WTC11 (cell line): ENCODE measurements around the gene UNC119B. TPM values are rescaled to one million over a fixed set of nuclear protein-coding genes. Genes with fewer than 3 reads are reported as not detected.

ENCODE experiments used
- ATAC-seq: fragments of 200-7000 bp; cut with Tn5 transposase; 2 replicates; pipeline ENCODE4 v1.10.0; 2021; ENCODE audit warnings: mild to moderate bottlenecking, moderate library complexity
- CTCF ChIA-PET: fragments of 300-600 bp; sonication (Branson Sonifier 250); formaldehyde crosslinking; loops from one replicate; lab custom pipeline; 2021; ENCODE audit warnings: antibody characterized with exemption; lab: Charles Lee
- POLR2A ChIA-PET: fragments of 350-600 bp; sonication (Branson Sonifier 250); formaldehyde crosslinking; loops from one replicate; lab custom pipeline; 2021; ENCODE audit warnings: antibody characterized with exemption; lab: Charles Lee
- DNase-seq: peaks from one replicate; pipeline ENCODE4 v3.0.0; 2021; ENCODE audit warnings: low spot score
- H3K27ac Mint-ChIP-seq: 2 replicates; pipeline ENCODE4 v1.8.0; 2021; ENCODE audit warnings: mixed read lengths
- H3K27me3 Mint-ChIP-seq: 2 replicates; pipeline ENCODE4 v1.8.0; 2021; ENCODE audit warnings: low read depth, mild to moderate bottlenecking, moderate library complexity, mixed read lengths
- H3K36me3 Mint-ChIP-seq: 2 replicates; pipeline ENCODE4 v1.8.0; 2021; ENCODE audit warnings: mixed read lengths
- H3K4me1 Mint-ChIP-seq: 2 replicates; pipeline ENCODE4 v1.8.0; 2022; ENCODE audit warnings: mixed read lengths
- H3K4me3 Mint-ChIP-seq: 2 replicates; pipeline ENCODE4 v1.8.0; 2021; ENCODE audit warnings: mild to moderate bottlenecking, moderate library complexity, mixed read lengths
- H3K9me3 Mint-ChIP-seq: 2 replicates; pipeline ENCODE4 v1.8.0; 2021; ENCODE audit warnings: mixed read lengths
- AFF4 ChIP-seq: sonication (generic); formaldehyde crosslinking; IDR thresholded peaks from 2 replicates; pipeline ENCODE4 v1.8.1; 2023; ENCODE audit warnings: mild to moderate bottlenecking, missing genetic modification reagents, borderline replicate concordance
- CBFB ChIP-seq: sonication (generic); formaldehyde crosslinking; IDR thresholded peaks from 2 replicates; pipeline ENCODE4 v1.8.1; 2022; ENCODE audit warnings: mild to moderate bottlenecking, low read depth, missing genetic modification reagents
- CREB1 ChIP-seq: sonication (generic); formaldehyde crosslinking; IDR thresholded peaks from 2 replicates; pipeline ENCODE4 v1.8.0; 2023; ENCODE audit warnings: mild to moderate bottlenecking, missing genetic modification reagents
- FOXJ3 ChIP-seq: sonication (generic); formaldehyde crosslinking; IDR thresholded peaks from 2 replicates; pipeline ENCODE4 v1.9.0; 2021; ENCODE audit warnings: missing genetic modification reagents, mild to moderate bottlenecking, borderline replicate concordance
- GABPB1 ChIP-seq: sonication (generic); formaldehyde crosslinking; IDR thresholded peaks from 2 replicates; pipeline ENCODE4 v1.8.1; 2023; ENCODE audit warnings: mild to moderate bottlenecking, missing genetic modification reagents
- JUN ChIP-seq: sonication (generic); formaldehyde crosslinking; IDR thresholded peaks from 2 replicates; pipeline ENCODE4 v1.8.0; 2023; ENCODE audit warnings: mild to moderate bottlenecking, missing genetic modification reagents
- MLX ChIP-seq: sonication (generic); formaldehyde crosslinking; IDR thresholded peaks from 2 replicates; pipeline ENCODE4 v1.8.1; 2023; ENCODE audit warnings: mild to moderate bottlenecking, missing genetic modification reagents, moderate library complexity
- MXD4 ChIP-seq: fragments of 250-450 bp; sonication (Bioruptor Pico); IDR thresholded peaks from 2 replicates; pipeline ENCODE4 v1.8.0; 2021; ENCODE audit warnings: mild to moderate bottlenecking, moderate library complexity, borderline replicate concordance
- NR3C1 ChIP-seq: sonication (generic); formaldehyde crosslinking; conservative IDR thresholded peaks from 2 replicates; pipeline ENCODE4 v1.8.1; 2023; ENCODE audit warnings: low read depth, mild to moderate bottlenecking, missing genetic modification reagents
- SOX15 ChIP-seq: fragments of 250-450 bp; sonication (Bioruptor Pico); IDR thresholded peaks from 2 replicates; pipeline ENCODE4 v1.9.0; 2021; ENCODE audit warnings: mild to moderate bottlenecking
- SP1 ChIP-seq: sonication (generic); formaldehyde crosslinking; conservative IDR thresholded peaks from 2 replicates; pipeline ENCODE4 v1.8.1; 2022; ENCODE audit warnings: missing genetic modification reagents
- USF2 ChIP-seq: sonication (generic); formaldehyde crosslinking; IDR thresholded peaks from 2 replicates; pipeline ENCODE4 v1.8.1; 2023; ENCODE audit warnings: mild to moderate bottlenecking, missing genetic modification reagents, moderate library complexity
- ZNF281 ChIP-seq: sonication (generic); formaldehyde crosslinking; IDR thresholded peaks from 2 replicates; pipeline ENCODE4 v1.8.0; 2023; ENCODE audit warnings: mild to moderate bottlenecking, missing genetic modification reagents
- ZNF317 ChIP-seq: sonication (generic); formaldehyde crosslinking; IDR thresholded peaks from 2 replicates; pipeline ENCODE4 v1.8.1; 2023; ENCODE audit warnings: low read depth, mild to moderate bottlenecking, moderate library complexity, missing genetic modification reagents, borderline replicate concordance
- ZSCAN18 ChIP-seq: fragments of 250-450 bp; sonication (Bioruptor Pico); IDR thresholded peaks from 2 replicates; pipeline ENCODE4 v2.1.2; 2022; ENCODE audit warnings: mild to moderate bottlenecking, moderate library complexity
- total RNA-seq: library from RNA; stranded (reverse); gene quantifications from 3 replicates; pipeline ENCODE4 v1.2.3, GENCODE V29; 2021
- TF ChIP-seq, protein P1 (sequence below): fragments of 250-450 bp; sonication (Bioruptor Pico); IDR thresholded peaks from 2 replicates; pipeline ENCODE4 v1.9.0; 2021; ENCODE audit warnings: mild to moderate bottlenecking, borderline replicate concordance
- TF ChIP-seq, protein P2 (sequence below): sonication (generic); formaldehyde crosslinking; IDR thresholded peaks from 2 replicates; pipeline ENCODE4 v1.8.1; 2022; ENCODE audit warnings: mild to moderate bottlenecking, moderate library complexity, missing genetic modification reagents

UNC119B gene
- total RNA-seq, 1 experiment from 2014 or later, result 53.3 TPM

DNA sequence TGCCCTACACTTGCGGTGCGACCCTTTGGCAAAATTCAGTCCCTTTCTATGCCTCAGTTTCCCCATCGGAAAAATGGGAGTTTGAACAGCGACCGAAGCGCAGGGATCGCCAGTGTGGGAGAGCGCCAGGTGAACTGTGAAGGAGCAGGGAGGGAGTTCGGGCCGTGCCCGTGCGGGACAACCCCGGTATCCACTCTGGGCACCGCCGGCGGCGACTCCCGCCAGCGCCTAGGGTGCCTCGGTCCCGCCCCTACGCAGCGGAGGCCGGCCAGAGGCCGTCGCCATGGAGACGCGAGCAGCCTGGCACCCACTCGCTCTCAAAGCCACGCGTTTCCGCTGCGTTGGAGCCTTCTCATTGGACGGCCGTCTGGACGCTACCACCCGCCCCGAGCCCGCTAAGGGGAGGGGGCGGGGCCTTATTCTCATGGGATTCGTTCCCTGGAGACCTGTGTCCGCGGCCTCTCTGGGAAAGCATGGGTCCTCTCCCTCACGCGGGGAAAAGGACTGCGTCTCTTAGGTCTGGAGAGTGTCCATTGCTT is 24.0 kb upstream of the UNC119B start (continued):
- TF ChIP-seq AFF4 (CRISPR knock-in tag) (no peak), SOX15 (CRISPR knock-in tag) (no peak), ZNF281 (no peak), SP1 (CRISPR knock-in tag) (peak; percentile 85), NR3C1 (CRISPR knock-in tag) (no peak), GABPB1 (CRISPR knock-in tag) (no peak), CBFB (CRISPR knock-in tag) (no peak)
- TF ChIP-seq, protein P1, sequence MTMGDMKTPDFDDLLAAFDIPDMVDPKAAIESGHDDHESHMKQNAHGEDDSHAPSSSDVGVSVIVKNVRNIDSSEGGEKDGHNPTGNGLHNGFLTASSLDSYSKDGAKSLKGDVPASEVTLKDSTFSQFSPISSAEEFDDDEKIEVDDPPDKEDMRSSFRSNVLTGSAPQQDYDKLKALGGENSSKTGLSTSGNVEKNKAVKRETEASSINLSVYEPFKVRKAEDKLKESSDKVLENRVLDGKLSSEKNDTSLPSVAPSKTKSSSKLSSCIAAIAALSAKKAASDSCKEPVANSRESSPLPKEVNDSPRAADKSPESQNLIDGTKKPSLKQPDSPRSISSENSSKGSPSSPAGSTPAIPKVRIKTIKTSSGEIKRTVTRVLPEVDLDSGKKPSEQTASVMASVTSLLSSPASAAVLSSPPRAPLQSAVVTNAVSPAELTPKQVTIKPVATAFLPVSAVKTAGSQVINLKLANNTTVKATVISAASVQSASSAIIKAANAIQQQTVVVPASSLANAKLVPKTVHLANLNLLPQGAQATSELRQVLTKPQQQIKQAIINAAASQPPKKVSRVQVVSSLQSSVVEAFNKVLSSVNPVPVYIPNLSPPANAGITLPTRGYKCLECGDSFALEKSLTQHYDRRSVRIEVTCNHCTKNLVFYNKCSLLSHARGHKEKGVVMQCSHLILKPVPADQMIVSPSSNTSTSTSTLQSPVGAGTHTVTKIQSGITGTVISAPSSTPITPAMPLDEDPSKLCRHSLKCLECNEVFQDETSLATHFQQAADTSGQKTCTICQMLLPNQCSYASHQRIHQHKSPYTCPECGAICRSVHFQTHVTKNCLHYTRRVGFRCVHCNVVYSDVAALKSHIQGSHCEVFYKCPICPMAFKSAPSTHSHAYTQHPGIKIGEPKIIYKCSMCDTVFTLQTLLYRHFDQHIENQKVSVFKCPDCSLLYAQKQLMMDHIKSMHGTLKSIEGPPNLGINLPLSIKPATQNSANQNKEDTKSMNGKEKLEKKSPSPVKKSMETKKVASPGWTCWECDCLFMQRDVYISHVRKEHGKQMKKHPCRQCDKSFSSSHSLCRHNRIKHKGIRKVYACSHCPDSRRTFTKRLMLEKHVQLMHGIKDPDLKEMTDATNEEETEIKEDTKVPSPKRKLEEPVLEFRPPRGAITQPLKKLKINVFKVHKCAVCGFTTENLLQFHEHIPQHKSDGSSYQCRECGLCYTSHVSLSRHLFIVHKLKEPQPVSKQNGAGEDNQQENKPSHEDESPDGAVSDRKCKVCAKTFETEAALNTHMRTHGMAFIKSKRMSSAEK (CRISPR knock-in tag), result no peak

- peak within 1 kb of the TSS; percentile 96 for H3K27ac Mint-ChIP-seq
- no peaks in the 10 kb centered on the region for H3K36me3 Mint-ChIP-seq
- H3K4me3 Mint-ChIP-seq, result peak within 1 kb of the TSS; percentile 87
- ATAC-seq (peak; percentile 85), DNase-seq (peak; percentile 99)
- POLR2A ChIA-PET, result interaction anchor here (0.6 to 1.4 kb wide), 6 partner anchors 23 to 102 kb away, joined by 3 to 9 read pairs (median 3); partner anchors contain the start of genes CABP1 and UNC119B
- peaks cover 37% of the 10 kb centered on the region for H3K4me1 Mint-ChIP-seq
- H3K9me3 Mint-ChIP-seq, result no peaks in the 10 kb centered on the region
- CTCF ChIA-PET, result interaction anchor here (0.6 to 3.6 kb wide), 10 partner anchors 11 to 285 kb away, joined by 3 to 24 read pairs (median 4); partner anchors contain the start of genes CABP1 and POP5
- H3K27me3 Mint-ChIP-seq, result no peaks in the 10 kb centered on the region
- TF ChIP-seq MLX (CRISPR knock-in tag) (no peak), ZNF317 (CRISPR knock-in tag) (no peak), MXD4 (CRISPR knock-in tag) (no peak), USF2 (CRISPR knock-in tag) (peak; percentile 8; the same call in 1 of the 2 replicates), CREB1 (0 out of 2 replicates have a peak, but pooled peaks have one; percentile 47), FOXJ3 (CRISPR knock-in tag) (no peak), ZSCAN18 (no peak), GABPB1 (CRISPR knock-in tag) (peak; percentile 91), SP1 (CRISPR knock-in tag) (peak; percentile 77), JUN (CRISPR knock-in tag) (no peak)
- TF ChIP-seq, protein P2, sequence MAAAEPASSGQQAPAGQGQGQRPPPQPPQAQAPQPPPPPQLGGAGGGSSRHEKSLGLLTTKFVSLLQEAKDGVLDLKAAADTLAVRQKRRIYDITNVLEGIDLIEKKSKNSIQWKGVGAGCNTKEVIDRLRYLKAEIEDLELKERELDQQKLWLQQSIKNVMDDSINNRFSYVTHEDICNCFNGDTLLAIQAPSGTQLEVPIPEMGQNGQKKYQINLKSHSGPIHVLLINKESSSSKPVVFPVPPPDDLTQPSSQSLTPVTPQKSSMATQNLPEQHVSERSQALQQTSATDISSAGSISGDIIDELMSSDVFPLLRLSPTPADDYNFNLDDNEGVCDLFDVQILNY (CRISPR knock-in tag), result peak; percentile 68; the same call in 1 of the 2 replicates
Observed at GRCh38 chr12:120686690-120687577, 23.3 kb upstream of the UNC119B start, which contains the start of gene MLEC. Gene MLEC, plus strand, starts transcription at chr12:120687149. Its CDS starts 148 bp downstream, at chr12:120687297.
